Measurements from ENCODE around the gene LMAN2.
"Not testable (repeated sequence)": the region's sequence is repeated elsewhere in the genome, so short reads cannot be mapped to it uniquely, and the experiment has no call there.

LMAN2 gene

GRCh38 chr5:177319913-177320588 is 31.4 kb downstream of the LMAN2 start:
- no peak for DNase-seq

GRCh38 chr5:177317959-177318377 is 33.5 kb downstream of the LMAN2 start:
- peak; percentile 70 for DNase-seq

- DNase-seq, result no peak
These were observed 35.5 kb downstream of the LMAN2 start for GRCh38 chr5:177316005-177316404.

- DNase-seq, result no peak
These were observed 36.1 kb downstream of the LMAN2 start for GRCh38 chr5:177315411-177315810.

GRCh38 chr5:177314376-177315342 is 36.8 kb downstream of the LMAN2 start:
- no peak for DNase-seq

GRCh38 chr5:177313561-177314259 is 37.8 kb downstream of the LMAN2 start:
- no peak for DNase-seq

GRCh38 chr5:177312649-177313181 is 38.8 kb downstream of the LMAN2 start:
- no peak for DNase-seq

- peak; percentile 96 for DNase-seq
These were observed 39.5 kb downstream of the LMAN2 start, which contains the start of gene MXD3 for GRCh38 chr5:177311723-177312648. Gene MXD3, minus strand, starts transcription at chr5:177311898. Its CDS starts 68 bp downstream, at chr5:177311830.

- DNase-seq, result no peak
These were observed 40.1 kb downstream of the LMAN2 start for GRCh38 chr5:177311392-177311722.

- DNase-seq, result no peak
These were observed 40.6 kb downstream of the LMAN2 start for GRCh38 chr5:177310757-177311391.

GRCh38 chr5:177310332-177310731 is 41.1 kb downstream of the LMAN2 start:
- no peak for DNase-seq

GRCh38 chr5:177309351-177310191 is 41.9 kb downstream of the LMAN2 start:
- peak; percentile 51 for DNase-seq

GRCh38 chr5:177308740-177309139 is 42.7 kb downstream of the LMAN2 start:
- DNase-seq, result no peak

- DNase-seq, result no peak
These were observed 43.7 kb downstream of the LMAN2 start for GRCh38 chr5:177307544-177308363.

GRCh38 chr5:177306674-177307543 is 44.6 kb downstream of the LMAN2 start:
- DNase-seq, result no peak

GRCh38 chr5:177306103-177306640 is 45.3 kb downstream of the LMAN2 start:
- DNase-seq, result not testable (repeated sequence)

GRCh38 chr5:177304392-177305119 is 46.9 kb downstream of the LMAN2 start:
- no peak for DNase-seq
